CD4-positive, alpha-beta T cell treated with Interleukin-17A for 4 hours (primary cell): ENCODE measurements around the gene CNTNAP4.

Source experiments
- DNase-seq: peaks from one replicate; pipeline ENCODE4 v3.0.0-alpha.2; 2020; ENCODE audit warnings: mixed read lengths

The CNTNAP4 gene

DNA sequence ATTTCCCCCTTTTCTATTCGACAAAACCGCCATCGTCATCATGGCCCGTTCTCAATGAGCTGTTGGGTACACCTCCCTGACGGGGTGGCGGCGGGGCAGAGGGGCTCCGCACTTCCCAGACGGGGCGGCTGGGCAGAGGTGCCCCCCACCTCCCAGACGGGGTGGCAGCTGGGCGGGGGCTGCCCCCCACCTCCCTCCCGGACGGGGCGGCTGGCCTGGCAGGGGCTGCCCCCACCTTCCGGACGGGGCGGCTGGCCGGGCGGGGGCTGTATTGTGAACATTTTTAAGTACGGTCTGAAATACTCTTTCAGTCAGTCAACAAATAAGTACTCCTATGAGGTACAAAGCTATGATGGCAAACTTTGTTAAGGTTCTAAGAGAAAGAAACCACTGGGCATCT is 222.8 kb downstream of the CNTNAP4 start:
- no peak for DNase-seq

DNA sequence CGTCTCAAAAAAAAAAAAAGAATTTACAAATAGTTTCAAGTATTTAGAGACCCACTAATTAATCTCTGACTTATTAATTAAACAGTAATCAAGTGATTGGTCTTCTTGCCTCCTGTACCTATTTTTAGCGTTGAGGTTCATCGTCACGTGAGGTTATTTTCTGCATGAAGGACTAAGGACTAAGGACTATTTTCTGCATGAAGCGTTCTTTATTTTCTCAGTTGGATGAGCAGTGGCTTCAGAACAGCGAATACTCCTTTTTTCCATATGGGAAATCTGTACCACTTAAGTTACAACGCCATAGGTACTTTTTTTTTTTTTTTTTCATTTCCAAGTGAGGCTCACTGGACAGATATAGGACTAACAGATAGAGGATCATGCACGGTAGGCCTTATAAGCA is 224.9 kb downstream of the CNTNAP4 start:
- DNase-seq = no peak

DNA sequence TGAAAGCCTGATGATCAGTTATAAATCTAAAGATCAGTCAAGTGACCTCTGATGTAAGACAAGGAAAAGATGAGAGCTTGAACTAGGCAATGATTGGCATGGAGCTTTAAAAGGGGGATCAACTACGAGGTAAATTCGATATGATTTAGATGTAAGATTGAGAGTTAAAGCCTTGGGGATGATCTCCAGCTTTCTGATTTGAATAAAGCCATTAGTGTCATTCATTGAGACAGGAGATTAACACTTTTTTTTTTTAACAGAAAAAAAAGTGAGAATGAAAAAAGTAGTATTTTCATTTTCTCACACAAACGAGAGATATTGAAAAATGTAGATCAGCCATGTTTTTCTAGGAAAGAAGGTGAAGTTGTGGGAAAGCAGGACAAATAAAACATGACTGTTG is 225.4 kb downstream of the CNTNAP4 start:
- no peak for DNase-seq

DNA sequence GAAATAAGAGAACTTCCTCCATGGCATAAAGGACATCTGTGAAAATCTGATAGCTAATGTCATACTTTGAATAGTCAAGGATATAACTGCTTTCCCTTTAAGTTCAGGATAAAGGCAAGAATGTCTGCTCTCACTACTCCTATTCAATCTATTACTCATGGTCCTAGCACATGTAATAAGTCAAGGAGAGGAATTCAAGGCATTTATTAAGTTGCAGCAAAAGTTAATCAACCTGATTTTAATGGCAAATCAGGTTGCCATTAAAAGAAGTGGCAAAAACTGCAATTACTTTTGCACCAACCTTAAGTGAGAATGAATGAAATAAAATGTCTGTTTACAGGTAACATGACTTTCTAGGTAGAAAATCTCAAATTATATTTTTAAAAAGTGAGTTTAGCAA is 225.9 kb downstream of the CNTNAP4 start:
- no peak for DNase-seq

DNA sequence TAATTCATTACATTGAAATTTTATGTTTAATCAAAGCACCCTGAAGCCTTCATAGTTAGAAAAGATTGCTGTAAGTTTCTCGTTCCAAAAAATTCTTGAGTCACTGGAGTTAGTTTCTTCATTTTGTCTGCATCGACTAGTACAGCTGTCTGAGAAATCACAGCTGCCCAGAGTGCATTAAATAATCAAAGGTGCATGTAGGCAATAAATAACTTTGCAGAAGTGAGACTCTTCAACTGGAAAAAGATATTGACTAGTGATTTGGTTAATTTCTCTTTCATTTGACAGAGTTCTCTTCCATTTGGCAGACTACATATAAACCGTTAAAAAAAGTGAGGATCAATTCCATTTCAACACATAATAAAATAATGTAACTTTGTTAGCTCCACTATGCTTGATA is 234.0 kb downstream of the CNTNAP4 start:
- no peak for DNase-seq

DNA sequence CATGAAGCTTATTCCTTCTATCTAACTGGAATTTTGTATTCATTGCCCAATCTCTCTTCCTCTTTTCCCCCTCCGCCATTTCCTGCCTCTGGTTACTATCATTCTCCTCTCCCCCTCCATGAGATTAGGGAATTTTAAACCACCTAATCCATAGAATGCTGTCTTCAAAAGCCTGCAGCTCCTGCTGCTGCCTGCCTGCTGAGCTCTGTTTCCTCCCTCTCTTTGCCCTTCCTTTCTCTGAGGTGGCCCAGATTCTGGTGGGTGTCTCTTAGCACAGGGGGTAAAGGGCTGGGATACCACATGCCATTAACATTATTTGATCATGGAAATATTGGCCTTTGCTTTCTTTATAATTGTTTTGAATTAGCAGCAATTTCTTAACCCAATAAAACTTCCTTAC is 241.6 kb downstream of the CNTNAP4 start:
- no peak for DNase-seq

DNA sequence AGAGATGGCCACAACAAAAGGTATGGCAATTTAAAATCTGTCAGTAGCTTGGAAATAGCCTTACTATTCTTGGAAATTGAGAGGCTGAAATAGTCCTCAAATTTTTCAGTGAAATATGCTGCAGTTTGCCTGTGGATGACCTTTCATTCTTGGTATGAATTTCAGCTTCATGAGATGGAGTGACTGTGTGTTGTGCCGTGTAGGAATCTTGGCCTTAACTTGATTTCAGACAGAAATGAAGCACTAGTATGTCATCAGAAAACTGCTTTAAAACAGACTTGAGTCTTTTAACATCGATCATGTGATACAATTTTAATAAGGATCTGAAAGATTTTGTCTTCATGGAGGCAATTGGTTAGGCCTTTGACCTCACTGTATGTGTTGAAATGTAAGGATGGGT is 247.2 kb downstream of the CNTNAP4 start:
- DNase-seq = no peak

DNA sequence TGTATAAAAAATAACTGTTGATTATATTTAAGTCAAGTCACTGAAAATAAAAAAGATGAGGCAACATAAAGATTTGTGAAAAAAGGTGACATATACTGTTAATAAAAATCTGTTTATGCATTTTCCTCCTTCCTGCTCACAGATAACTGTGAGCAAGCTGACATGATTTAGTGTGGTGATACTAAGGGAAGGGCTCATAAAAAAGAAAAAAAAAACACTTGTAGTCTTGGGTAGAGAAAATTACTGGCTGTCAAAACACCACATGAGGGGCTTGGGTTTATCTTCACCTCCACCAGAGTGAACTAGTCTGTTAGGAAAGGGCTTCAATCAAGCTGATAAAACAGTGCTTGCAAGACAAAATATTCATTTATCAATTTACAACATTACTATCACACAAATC is 247.6 kb downstream of the CNTNAP4 start:
- no peak for DNase-seq

DNA sequence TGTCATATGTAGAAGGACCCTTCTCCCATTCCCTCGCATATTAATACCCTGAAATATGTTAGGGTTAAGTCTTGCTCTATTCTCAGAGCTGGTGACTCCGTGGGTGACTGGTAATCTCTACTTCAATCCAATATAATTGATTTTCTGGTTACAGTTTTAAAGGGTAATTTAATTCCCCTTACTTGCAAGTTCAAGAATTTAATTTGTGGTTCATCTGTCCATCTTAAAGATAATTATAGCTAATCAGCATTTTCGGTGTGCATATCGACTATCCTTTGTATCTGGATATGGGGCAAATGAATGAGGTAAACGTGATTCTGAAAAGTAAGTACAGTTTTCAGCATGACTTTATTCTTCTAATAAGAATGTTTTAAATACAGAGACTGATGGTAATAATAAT is 250.0 kb downstream of the CNTNAP4 start:
- DNase-seq = no peak

DNA sequence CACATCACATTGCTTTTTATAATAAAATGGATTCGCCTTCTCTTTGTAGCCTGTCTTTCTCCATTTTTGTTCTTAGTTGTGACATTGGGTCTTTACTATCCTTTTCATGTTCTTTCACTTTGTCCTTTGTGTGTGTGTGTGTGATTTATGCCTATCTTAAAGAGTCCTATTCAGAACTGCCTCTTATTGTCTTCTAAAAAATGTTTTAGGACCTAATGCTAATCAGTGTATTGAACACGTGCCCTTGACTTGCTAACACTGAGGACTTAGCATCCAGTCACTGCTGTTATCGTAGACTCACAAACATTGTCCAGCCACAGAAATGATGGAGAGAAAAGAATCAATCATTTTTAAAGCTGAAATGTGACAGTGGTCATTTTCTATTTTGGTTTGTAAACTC is 251.9 kb downstream of the CNTNAP4 start:
- no peak for DNase-seq

DNA sequence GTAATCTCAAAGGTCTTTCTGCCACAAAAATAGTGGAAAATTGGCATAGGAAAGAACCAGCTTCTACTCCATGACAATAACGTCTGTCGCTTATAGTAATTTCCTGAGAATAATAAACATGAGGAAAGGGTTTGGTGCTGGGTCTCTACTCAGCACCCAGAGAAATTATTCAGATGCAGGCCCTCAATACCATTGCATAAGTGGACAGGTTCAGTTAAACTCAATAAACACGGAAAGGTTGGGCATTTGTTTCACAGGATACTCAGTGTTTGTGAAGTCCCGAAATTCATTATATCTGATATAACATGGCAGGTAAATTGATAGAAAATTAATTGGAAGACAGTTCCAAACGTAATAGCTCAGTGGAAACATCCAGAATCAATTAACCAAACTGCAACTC is 254.0 kb downstream of the CNTNAP4 start:
- no peak for DNase-seq

DNA sequence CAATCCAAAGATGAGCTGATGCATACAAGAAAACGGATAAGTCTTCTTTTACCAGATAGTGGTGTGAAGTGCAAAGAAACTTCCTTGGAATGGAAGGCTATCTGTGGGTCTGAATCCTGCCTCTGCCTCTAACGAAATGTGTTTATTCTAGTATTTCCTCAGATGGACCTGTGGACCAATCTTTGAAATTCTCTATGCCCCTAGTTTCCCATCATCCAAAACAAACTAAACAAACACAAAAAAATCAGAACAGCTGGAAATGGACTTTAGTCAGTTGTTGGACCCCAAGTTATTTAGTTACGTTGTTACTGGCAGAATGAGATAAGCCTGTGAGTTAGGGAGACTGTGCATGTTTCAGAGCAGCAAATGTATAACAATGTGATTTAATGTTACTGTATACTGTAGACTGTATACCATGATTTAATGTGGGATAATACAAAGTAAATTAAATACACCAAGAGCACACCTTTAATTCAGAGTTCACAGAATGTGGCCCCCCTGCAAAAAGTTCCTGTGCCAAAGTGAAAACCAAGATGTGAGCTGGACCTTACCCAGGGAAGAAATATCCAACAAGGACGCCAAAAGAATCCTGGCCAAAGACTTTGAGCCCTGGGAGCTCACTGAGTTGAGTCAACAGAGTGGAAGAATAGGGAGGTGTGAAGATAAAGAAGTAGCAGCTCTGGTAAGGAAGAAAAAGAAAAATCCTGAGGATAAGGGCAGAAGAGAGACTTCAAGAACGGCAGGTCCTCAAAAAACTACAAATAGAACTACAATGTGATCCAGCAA is 255.2 kb downstream of the CNTNAP4 start:
- no peak for DNase-seq

DNA sequence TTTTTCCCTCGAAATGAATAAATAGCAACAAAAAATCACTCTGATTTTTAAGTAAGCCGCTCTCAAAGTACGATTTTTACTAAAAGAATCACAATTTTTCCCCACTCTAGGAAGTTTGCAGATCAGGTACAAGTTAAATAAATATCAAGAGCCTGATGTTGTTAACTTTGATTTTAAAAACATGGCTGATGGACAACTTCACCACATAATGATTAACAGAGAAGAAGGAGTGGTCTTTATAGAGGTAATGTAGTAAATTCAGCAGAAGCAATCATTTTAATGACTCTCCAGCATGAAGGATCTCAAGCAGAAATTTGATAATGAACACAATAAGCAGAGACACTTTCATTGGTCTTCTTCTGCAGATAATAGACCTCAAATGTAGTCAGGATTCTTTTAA is 262.4 kb downstream of the CNTNAP4 start:
- DNase-seq = no peak

DNA sequence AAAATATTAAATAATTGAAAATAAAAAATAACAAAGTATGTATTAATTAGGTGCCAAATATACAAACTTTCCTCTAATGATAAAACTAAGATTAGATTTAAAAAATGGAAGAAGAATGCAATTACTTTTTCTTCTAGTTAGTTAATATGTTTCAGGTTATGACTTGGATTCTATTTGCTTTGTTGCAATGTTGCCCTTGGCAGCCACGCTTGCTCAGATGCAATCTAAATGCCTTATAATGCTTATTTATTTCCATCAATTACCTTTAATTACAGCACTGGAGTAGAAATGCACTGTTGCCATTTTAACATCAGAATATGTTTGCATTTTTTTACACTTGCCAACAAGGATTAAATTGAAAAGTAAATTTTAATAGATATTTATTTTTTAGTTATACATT is 263.9 kb downstream of the CNTNAP4 start:
- no peak for DNase-seq

DNA sequence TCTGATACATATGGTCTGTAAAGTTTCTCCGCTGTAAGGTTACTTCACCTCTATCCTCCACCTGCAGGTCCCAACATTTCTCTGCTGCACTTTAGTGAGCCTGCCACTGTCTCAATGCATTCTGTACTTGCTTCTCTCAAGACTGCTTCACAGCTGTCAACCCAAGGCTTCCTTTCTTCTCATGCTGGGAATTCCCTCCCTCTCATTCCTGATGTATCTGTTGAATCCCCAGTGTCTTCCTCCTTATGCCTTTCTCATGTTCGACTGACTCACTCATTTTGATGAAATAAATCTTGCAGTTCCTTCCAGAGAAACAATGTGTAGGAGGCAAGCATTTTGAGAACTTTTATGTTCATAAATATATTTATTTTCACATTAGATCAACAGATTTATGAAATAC is 288.3 kb downstream of the CNTNAP4 start:
- no peak for DNase-seq

DNA sequence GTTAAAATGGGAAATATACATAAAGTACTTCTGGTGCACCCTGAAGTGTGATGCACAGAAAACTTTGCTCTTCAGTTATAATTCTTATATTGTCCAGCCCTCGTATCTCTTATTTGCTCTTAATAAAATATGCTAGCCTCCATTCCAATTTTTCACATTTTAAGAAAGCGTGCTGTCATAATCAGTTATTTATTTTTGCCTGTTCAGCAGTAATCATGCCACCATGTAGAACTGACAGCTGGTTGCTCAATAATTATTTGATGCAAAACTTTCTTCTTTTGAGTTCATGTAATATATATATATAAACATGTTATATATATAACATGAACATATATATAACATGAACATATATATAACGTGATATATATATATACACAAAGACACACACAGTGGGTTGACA is 294.6 kb downstream of the CNTNAP4 start:
- no peak for DNase-seq

DNA sequence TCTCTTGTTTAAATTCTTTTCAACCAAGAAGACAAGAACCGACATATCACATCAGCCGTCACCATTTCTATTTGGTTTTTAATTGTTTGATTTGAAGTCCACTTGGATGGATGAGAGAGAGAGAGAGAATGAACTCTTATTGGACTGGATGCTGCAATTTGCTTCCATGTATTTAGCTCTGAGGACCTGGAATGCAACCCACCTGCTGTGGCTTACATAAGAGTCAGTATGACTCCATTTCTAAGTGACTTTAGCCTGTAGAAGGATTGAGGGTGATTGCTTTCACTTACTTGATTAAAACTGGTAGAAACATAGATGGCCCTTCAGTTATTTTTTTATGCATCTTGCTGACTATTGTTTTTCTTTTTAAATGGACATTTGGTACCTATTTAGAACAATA is 296.1 kb downstream of the CNTNAP4 start:
- DNase-seq = no peak

DNA sequence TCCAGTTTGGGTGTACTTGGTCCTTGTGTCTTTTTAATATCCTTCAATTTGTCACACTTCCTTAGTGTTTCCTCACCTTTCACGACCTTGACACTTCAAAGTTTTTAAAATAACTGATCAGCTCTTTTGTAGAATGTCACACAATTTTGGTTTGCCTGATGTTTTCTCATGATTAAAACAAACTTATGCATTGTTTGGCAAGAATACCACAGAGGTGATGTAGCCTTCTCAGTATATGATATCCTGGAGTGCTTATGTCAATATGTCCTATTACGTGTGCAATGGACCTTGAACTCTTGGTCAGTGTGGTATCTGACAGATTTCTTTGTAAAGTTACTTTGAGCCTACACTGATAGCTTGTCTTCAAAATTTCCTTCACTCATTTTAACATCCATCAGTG is 297.4 kb downstream of the CNTNAP4 start:
- DNase-seq = no peak

DNA sequence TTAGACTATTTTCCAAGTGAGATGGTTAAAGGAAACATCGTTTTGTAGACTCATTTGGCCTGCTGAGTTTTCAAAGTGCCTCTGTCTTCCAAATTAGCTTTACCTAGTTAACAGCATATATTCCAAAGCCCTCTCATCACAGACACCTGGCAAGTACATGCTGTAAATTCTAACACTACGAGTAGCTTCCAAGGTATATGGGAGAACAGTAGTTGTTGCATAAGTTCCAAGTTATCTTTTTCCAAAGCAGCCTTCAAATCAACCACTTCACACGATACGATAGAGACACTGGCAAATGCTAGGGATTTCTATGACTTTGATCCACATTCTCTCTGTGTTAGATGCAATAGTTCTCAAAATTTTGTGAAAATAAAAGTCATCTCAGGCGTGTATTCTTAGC is 299.3 kb downstream of the CNTNAP4 start:
- no peak for DNase-seq

DNA sequence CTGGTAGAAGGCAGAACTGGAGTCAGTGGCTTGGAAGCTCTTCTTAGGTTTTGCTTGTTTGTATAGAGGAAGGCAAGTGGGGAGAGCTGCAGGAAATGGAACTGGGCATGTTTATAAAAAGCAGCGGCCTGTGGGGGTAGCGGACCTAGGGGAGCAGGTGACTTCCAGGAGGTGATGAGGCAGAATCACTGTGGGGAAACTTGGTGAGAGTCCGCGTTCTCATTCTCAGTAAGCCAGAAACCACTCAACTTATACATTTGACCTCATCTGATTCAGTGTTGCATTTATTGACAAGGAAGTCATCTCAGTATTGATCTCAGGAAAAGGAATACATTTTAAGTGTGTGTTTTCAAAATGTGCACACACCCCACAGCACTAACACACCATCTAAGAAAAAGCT is 299.8 kb downstream of the CNTNAP4 start:
- no peak for DNase-seq

DNA sequence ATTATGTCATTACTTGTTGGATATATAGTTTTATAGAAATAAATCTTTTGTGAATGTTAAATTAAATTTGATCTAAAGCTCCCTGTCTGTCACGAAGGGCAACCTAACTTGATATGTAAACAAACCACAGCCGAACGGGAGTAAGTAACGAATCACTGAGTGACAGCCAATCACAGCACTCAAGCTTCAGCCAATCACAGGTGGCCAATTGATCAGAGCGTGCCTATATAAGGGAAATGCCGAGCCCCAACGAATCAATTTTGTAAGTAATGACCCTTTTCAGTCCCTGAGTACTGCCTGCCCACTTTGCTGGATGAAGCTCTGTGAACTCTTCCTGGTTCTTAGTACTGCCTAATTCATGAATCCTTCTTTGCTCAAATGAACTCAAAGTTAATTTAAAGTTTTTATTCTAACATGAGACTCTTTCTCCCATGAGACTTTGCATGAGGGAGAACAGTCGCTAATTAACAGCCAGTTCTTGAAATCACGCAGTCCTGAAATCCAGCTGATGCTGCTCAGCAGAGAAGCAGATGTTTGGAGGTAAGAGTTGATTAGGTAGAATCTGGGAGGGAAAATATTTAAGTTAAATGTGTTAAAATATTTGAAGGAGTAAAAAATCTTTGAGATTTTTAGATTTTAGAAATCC is 302.2 kb downstream of the CNTNAP4 start:
- DNase-seq = no peak

DNA sequence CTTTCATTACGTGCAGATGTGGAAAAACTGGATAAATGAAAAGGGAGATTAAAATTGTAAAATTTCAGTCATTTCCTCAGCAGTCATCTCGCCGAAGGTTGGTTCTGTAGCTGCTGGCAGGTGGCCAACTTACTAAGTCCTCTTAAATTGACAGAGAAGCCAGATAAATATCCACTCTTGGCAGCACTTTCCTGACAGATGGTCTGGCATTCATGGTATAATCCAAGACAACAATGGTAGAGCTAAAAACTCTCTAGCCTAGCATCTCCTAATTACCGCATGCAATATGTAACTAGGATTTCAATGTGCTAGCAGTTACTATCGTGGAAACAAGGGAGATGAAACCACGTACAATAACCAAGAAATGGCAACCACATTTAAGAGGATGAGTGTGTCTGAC is 306.3 kb downstream of the CNTNAP4 start:
- no peak for DNase-seq

DNA sequence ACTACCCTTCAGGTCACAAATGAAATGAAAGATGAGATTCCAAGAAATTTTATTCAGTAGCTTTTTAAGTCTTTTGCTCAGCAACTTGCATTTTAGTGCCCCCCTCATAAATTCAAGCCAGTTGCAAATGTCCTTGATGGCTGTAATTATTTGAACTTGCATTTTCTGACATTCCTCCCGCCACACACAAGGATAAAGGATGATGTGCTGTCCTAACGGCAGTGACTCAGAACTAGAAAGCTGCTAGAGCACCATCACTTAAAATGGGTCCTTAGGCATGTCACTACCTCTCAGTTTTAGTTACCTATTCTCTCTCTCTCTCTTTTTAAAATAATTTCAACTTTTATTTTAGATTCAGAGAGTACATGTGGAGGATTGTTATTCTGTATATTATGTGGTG is 306.7 kb downstream of the CNTNAP4 start:
- DNase-seq = no peak

DNA sequence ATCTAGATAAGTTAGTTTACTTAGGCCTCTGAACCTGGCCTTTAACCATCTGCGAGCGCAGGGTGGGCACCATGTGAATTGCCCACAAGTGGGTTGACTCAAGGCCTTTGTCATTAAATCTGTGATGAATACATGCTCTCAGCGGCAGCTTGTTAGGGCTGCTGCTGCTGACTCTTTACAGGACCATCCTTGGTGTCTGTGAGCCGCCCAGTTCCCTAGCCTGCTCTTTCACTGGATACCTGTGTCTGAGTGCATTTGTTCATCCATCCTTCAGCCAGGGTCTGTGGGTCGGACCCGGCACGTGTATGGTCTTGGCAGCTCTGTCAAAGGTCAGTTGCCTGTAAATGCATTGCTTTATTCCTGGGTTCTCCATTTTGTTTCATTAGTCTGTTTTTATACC is 321.3 kb downstream of the CNTNAP4 start:
- no peak for DNase-seq

DNA sequence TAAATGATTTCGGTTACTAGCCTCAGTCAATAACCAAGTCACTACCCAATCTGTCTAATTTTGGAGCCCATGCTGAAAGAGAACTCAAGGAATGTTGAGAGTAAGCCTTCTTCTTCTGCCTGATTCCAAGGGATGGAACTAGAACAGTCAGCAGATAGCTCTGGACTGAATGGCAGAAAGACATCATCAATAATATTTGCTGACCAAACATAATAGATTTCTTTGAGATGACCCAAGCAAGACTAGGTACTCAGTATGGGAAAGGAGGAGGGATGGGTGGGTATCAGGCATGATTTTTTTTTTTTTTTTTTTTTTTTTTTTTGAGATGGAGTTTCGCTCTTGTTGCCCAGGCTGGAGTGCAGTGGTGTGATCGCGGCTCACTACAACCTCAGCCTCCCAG is 330.1 kb downstream of the CNTNAP4 start:
- no peak for DNase-seq
